ENCODE results near the gene EYA2. TPM values are rescaled to one million over a fixed set of nuclear protein-coding genes. Genes with fewer than 3 reads are reported as not detected.

The EYA2 gene
- total RNA-seq, 1 experiment from 2014 or later, result 0.25 TPM

- intact Hi-C loops (cut with micrococcal nuclease; ENCODE audit: unreplicated experiment), result no loop called here
- H3K4me3 Mint-ChIP-seq (ENCODE audit: unreplicated experiment), result no peak overlapping the region
- no peak overlapping the region for H3K27ac Mint-ChIP-seq (ENCODE audit: unreplicated experiment)
- DNase-seq, result no peak
- no peak for TF ChIP-seq CTCF (IDR thresholded peaks at IDR 0.05; ENCODE audit: insufficient read depth in 1 of 2, low read depth in 1 of 2, low read length in 1 of 2, severe bottlenecking in 1 of 2, unreplicated experiment in 1 of 2)
- no peaks in the 10 kb centered on the region for H3K4me1 Mint-ChIP-seq (ENCODE audit: low read depth, unreplicated experiment)
- H3K36me3 Mint-ChIP-seq (ENCODE audit: insufficient read depth, unreplicated experiment), result no peaks in the 10 kb centered on the region
- H3K27me3 Mint-ChIP-seq (ENCODE audit: insufficient read depth, unreplicated experiment), result peaks cover 20% of the 10 kb centered on the region
- no peaks in the 10 kb centered on the region for H3K4me1 ChIP-seq
- peaks cover 4% of the 10 kb centered on the region; the same call in 1 of the 2 replicates for H3K9me3 ChIP-seq
- ChIA-PET POLR2A (no interaction called here), CTCF (no interaction called here)
- no TSS peak for BruUV-seq (replicated peaks)
- peaks cover 7% of the 10 kb centered on the region for H3K9me3 Mint-ChIP-seq (ENCODE audit: unreplicated experiment)
- no peaks in the 10 kb centered on the region for H3K36me3 ChIP-seq (ENCODE audit: control insufficient read depth, insufficient read depth, low read length)
- no peak overlapping the region for H3K4me3 ChIP-seq (ENCODE audit: low read depth, low read length)
- H3K27me3 ChIP-seq (replicated peaks; ENCODE audit: control insufficient read depth, insufficient read depth, low read length), result no peaks in the 10 kb centered on the region
Measured at GRCh38 chr20:46857061-46857831, 37.4 kb upstream of the EYA2 start.

GRCh38 chr20:46865824-46866223 is 28.8 kb upstream of the EYA2 start:
- H3K9me3 Mint-ChIP-seq (ENCODE audit: unreplicated experiment), result peaks cover 13% of the 10 kb centered on the region
- no peak overlapping the region for H3K4me3 ChIP-seq (ENCODE audit: low read depth, low read length)
- H3K4me1 ChIP-seq, result no peaks in the 10 kb centered on the region
- intact Hi-C loops (cut with micrococcal nuclease; ENCODE audit: unreplicated experiment), result no loop called here
- ChIA-PET POLR2A (no interaction called here), CTCF (no interaction called here)
- no peaks in the 10 kb centered on the region for H3K4me1 Mint-ChIP-seq (ENCODE audit: low read depth, unreplicated experiment)
- no peaks in the 10 kb centered on the region for H3K27me3 ChIP-seq (replicated peaks; ENCODE audit: control insufficient read depth, insufficient read depth, low read length)
- no peaks in the 10 kb centered on the region for H3K36me3 ChIP-seq (ENCODE audit: control insufficient read depth, insufficient read depth, low read length)
- TF ChIP-seq CTCF (IDR thresholded peaks at IDR 0.05; ENCODE audit: insufficient read depth in 1 of 2, low read depth in 1 of 2, low read length in 1 of 2, severe bottlenecking in 1 of 2, unreplicated experiment in 1 of 2), result no peak
- H3K4me3 Mint-ChIP-seq (ENCODE audit: unreplicated experiment), result no peak overlapping the region
- H3K27me3 Mint-ChIP-seq (ENCODE audit: insufficient read depth, unreplicated experiment), result peaks cover 39% of the 10 kb centered on the region
- no TSS peak for BruUV-seq (replicated peaks)
- DNase-seq, result no peak
- no peaks in the 10 kb centered on the region; the same call in 1 of the 2 replicates for H3K9me3 ChIP-seq
- H3K27ac Mint-ChIP-seq (ENCODE audit: unreplicated experiment), result no peak overlapping the region
- H3K36me3 Mint-ChIP-seq (ENCODE audit: insufficient read depth, unreplicated experiment), result no peaks in the 10 kb centered on the region

GRCh38 chr20:46870041-46870440 is 24.6 kb upstream of the EYA2 start:
- Mint-ChIP-seq H3K27me3 (ENCODE audit: insufficient read depth, unreplicated experiment) (peaks cover 21% of the 10 kb centered on the region), H3K4me3 (ENCODE audit: unreplicated experiment) (no peak overlapping the region), H3K4me1 (ENCODE audit: low read depth, unreplicated experiment) (no peaks in the 10 kb centered on the region), H3K27ac (ENCODE audit: unreplicated experiment) (no peak overlapping the region), H3K36me3 (ENCODE audit: insufficient read depth, unreplicated experiment) (no peaks in the 10 kb centered on the region), H3K9me3 (ENCODE audit: unreplicated experiment) (peaks cover 13% of the 10 kb centered on the region)
- ChIA-PET POLR2A (no interaction called here), CTCF (no interaction called here)
- Histone ChIP-seq H3K4me1 (no peaks in the 10 kb centered on the region), H3K27me3 (replicated peaks; ENCODE audit: control insufficient read depth, insufficient read depth, low read length) (0 out of 2 replicates have a peak, but pooled peaks cover 2% of the 10 kb centered on the region), H3K36me3 (ENCODE audit: control insufficient read depth, insufficient read depth, low read length) (no peaks in the 10 kb centered on the region), H3K4me3 (ENCODE audit: low read depth, low read length) (no peak overlapping the region), H3K9me3 (peaks cover 9% of the 10 kb centered on the region)
- no peak for TF ChIP-seq CTCF (IDR thresholded peaks at IDR 0.05; ENCODE audit: insufficient read depth in 1 of 2, low read depth in 1 of 2, low read length in 1 of 2, severe bottlenecking in 1 of 2, unreplicated experiment in 1 of 2)
- DNase-seq, result no peak
- intact Hi-C loops (cut with micrococcal nuclease; ENCODE audit: unreplicated experiment), result no loop called here
- no TSS peak for BruUV-seq (replicated peaks)

Measured in Caco-2 (cell line).